Endodermal cell (in vitro differentiated cells): ENCODE results near the gene DICER1. TPM values are rescaled to one million over a fixed set of nuclear protein-coding genes. Genes with fewer than 3 reads are reported as not detected.
A peak's percentile ranks its signal among the peaks of the same experiment; 100 is the strongest.

ENCODE experiments used
- DNase-seq: peaks from one replicate; pipeline ENCODE4 v3.0.0-alpha.2; 2017
- H3K27ac ChIP-seq: 2 replicates; pipeline ENCODE4 v1.5.1; 2013; ENCODE audit warnings: mild to moderate bottlenecking, low read depth, low read length, moderate library complexity
- H3K27me3 ChIP-seq: 2 replicates; pipeline ENCODE4 v1.6.1; 2013; ENCODE audit warnings: mild to moderate bottlenecking, low read length, moderate library complexity; ENCODE audit not compliant: insufficient read depth, control insufficient read depth, poor library complexity, severe bottlenecking
- H3K36me3 ChIP-seq: 2 replicates; pipeline ENCODE4 v1.7.0; 2013; ENCODE audit warnings: mild to moderate bottlenecking, low read length, moderate library complexity; ENCODE audit not compliant: control insufficient read depth, insufficient read depth
- H3K4me1 ChIP-seq: one replicate; pipeline ENCODE4 v1.7.0; 2013; ENCODE audit warnings: low read length; ENCODE audit not compliant: control insufficient read depth, insufficient read depth
- H3K4me3 ChIP-seq: 2 replicates; pipeline ENCODE4 v1.5.1; 2013; ENCODE audit warnings: mild to moderate bottlenecking, low read length, moderate library complexity
- H3K9ac ChIP-seq: 2 replicates; pipeline ENCODE4 v1.6.1; 2013; ENCODE audit warnings: mild to moderate bottlenecking, low read length, moderate library complexity; ENCODE audit not compliant: poor library complexity, severe bottlenecking; ENCODE audit errors: extremely low read depth
- H3K9me3 ChIP-seq: 2 replicates; pipeline ENCODE4 v1.6.1; 2013; ENCODE audit warnings: mild to moderate bottlenecking, low read length, moderate library complexity; ENCODE audit not compliant: control insufficient read depth
- H3K27ac Mint-ChIP-seq: 2 replicates; pipeline ENCODE4 v1.8.0; 2020; ENCODE audit warnings: mixed read lengths
- H3K27me3 Mint-ChIP-seq: 2 replicates; pipeline ENCODE4 v1.8.0; 2021; ENCODE audit warnings: mild to moderate bottlenecking, mixed read lengths; ENCODE audit not compliant: insufficient read depth
- H3K36me3 Mint-ChIP-seq: 2 replicates; pipeline ENCODE4 v1.8.0; 2020; ENCODE audit warnings: low read depth, mixed read lengths
- H3K4me1 Mint-ChIP-seq: 2 replicates; pipeline ENCODE4 v1.8.0; 2020; ENCODE audit warnings: mixed read lengths
- H3K4me3 Mint-ChIP-seq: 2 replicates; pipeline ENCODE4 v1.8.0; 2020; ENCODE audit warnings: mild to moderate bottlenecking, moderate library complexity, mixed read lengths
- H3K9me3 Mint-ChIP-seq: 2 replicates; pipeline ENCODE4 v1.8.0; 2020; ENCODE audit warnings: mild to moderate bottlenecking, mixed read lengths
- WGBS, 2 experiments: methylation state at CpG; one replicate each; pipeline versions ENCODE4 v1.1.5 to v1.1.7; 2013; ENCODE audit warnings: missing lambda C conversion rate in 2 of 2, mixed read lengths in 1 of 2; ENCODE audit not compliant: insufficient coverage in 1 of 2, insufficient read length in 1 of 2; 5-methylcytosine and 5-hydroxymethylcytosine counted together
- total RNA-seq, 2 donors: library from RNA; stranded (reverse); fragmentation: NEBNext Ultra II Directional in 1 of 2; extraction: Animal tissue kit (Norgen Biotek cat#: 25700) in 1 of 2; gene quantifications; 2 replicates in 1 of 2; 3 replicates in 1 of 2; pipeline ENCODE4 v1.2.1, GENCODE V29; 2021
- TF ChIP-seq, protein P1 (sequence below): fragments of 200-600 bp; sonication (generic); conservative IDR thresholded peaks from 2 replicates; pipeline ENCODE4 v1.5.0; 2021; ENCODE audit warnings: antibody characterized with exemption, mild to moderate bottlenecking

The DICER1 gene
- total RNA-seq, 2 donors from 2014 or later = 66.1 to 69.2 TPM

DNA sequence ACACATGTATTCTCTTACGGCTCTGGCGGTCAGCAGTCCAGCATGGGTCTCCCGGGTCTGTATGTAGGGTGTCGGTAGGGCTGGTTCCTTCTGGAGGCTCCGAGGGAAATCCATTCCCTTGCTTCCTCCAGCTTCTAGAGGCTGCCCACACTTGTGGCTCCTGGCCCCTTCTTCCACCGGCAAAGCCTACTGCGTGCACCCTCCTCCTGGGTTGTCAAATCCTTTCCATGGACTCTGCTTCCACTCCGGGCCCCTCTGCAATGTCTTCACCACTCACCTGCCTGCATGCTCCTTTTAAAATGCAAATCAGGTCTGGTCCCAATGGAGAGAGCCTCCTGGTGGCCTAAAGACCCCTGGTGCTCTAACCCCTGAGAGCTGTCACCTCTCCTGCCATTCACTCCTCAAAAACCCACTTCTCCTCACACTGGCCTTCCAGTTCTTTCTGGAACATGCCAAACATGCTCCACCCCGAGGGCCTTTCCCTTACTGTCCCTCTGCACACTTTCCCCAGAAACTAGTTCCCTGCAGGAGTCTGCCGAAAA, 108.5 kb downstream of the DICER1 start:
- no peak overlapping the region for H3K9ac ChIP-seq
- Mint-ChIP-seq H3K4me3 (no peak overlapping the region), H3K27me3 (peaks cover 29% of the 10 kb centered on the region), H3K4me1 (peaks cover 16% of the 10 kb centered on the region), H3K27ac (no peak overlapping the region), H3K36me3 (no peaks in the 10 kb centered on the region), H3K9me3 (no peaks in the 10 kb centered on the region)
- no peak overlapping the region for H3K27ac ChIP-seq
- peak; percentile 42 for DNase-seq
- H3K9me3 ChIP-seq = no peaks in the 10 kb centered on the region
- no peaks in the 10 kb centered on the region for H3K36me3 ChIP-seq
- TF ChIP-seq, protein P1, sequence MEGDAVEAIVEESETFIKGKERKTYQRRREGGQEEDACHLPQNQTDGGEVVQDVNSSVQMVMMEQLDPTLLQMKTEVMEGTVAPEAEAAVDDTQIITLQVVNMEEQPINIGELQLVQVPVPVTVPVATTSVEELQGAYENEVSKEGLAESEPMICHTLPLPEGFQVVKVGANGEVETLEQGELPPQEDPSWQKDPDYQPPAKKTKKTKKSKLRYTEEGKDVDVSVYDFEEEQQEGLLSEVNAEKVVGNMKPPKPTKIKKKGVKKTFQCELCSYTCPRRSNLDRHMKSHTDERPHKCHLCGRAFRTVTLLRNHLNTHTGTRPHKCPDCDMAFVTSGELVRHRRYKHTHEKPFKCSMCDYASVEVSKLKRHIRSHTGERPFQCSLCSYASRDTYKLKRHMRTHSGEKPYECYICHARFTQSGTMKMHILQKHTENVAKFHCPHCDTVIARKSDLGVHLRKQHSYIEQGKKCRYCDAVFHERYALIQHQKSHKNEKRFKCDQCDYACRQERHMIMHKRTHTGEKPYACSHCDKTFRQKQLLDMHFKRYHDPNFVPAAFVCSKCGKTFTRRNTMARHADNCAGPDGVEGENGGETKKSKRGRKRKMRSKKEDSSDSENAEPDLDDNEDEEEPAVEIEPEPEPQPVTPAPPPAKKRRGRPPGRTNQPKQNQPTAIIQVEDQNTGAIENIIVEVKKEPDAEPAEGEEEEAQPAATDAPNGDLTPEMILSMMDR = peak; percentile 52
- no peaks in the 10 kb centered on the region for H3K27me3 ChIP-seq
- WGBS, 2 experiments = 87 to 93% methylated on average over 6 to 10 of the region's 10 CpGs
- H3K4me1 ChIP-seq = peaks cover 5% of the 10 kb centered on the region
- H3K4me3 ChIP-seq = no peak overlapping the region

DNA sequence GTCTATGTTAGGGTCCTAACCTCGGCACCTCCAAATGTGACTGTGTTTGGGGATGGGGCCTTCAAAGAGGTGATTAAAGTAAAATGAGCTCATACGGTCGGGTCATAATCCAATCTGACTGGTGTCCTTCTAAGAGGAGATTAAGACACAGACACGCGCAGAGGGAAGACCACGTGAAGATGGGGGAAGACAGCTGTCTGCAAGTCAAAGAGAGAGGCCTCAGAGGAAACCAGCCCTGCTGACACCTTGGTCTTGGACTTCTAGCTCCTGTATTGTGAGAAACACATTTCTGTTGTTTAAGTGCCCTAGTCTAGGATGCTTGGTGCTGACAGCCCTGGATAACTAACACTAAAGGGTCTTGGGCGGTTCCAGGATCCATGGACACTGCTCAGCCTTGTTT, 109.6 kb downstream of the DICER1 start:
- Mint-ChIP-seq H3K27ac (no peak overlapping the region), H3K4me1 (peaks cover 16% of the 10 kb centered on the region), H3K4me3 (no peak overlapping the region), H3K27me3 (peaks cover 29% of the 10 kb centered on the region), H3K36me3 (no peaks in the 10 kb centered on the region), H3K9me3 (no peaks in the 10 kb centered on the region)
- Histone ChIP-seq H3K9me3 (no peaks in the 10 kb centered on the region), H3K27me3 (no peaks in the 10 kb centered on the region), H3K9ac (no peak overlapping the region), H3K4me1 (peaks cover 5% of the 10 kb centered on the region), H3K27ac (no peak overlapping the region), H3K4me3 (no peak overlapping the region), H3K36me3 (no peaks in the 10 kb centered on the region)
- WGBS, 2 experiments = 93 to 94% methylated on average over 6 to 7 of the region's 7 CpGs
- DNase-seq = peak; percentile 11
- TF ChIP-seq, protein P1 = no peak

DNA sequence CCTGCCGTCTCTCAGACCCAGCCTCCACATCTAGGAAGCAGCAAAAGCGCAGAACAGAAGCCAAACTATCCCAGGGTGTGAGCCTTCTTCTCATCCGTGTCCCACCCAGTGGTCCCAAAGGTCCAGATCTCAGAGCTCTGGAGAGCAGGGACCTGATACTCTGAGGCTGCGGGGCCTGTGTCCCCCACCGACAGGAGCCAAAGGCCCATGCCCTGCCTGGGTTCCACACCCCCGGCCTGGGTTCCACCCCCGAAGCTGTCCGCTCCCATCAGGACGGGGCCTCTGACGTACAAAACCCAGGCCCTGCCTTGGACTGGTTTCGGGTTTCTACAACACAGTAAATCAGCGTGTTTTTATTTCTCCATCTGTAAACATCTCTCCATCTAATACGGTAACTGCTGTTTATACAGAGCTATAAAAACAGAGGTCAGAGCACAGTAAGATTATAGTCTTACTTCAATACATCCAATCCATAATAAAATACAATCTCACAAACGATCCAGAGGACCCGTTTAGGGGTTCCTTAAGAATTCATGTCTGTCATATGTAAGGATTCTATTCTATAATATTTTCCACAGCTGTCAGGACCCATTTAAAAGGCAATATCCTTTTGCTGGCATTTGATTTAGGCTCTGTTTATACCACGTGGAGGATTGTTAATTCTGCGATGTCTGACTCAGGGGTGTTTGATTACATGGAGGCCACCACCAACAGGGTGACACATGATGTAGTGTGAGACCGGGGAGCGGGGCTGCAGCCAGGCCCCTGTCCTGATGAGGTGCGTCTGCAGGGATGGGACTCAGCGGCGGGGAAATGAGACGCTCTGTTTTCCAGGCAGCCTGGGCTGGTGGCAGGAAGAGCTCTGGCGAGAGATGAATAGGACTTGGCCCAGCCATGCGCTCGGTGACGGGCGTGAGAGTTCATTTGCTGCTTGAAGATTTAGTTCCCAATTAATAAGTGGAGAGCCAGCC, 110.3 kb downstream of the DICER1 start:
- Mint-ChIP-seq H3K4me1 (peaks cover 10% of the 10 kb centered on the region), H3K36me3 (no peaks in the 10 kb centered on the region), H3K4me3 (no peak overlapping the region), H3K27me3 (peaks cover 31% of the 10 kb centered on the region), H3K27ac (no peak overlapping the region), H3K9me3 (no peaks in the 10 kb centered on the region)
- Histone ChIP-seq H3K27ac (no peak overlapping the region), H3K4me3 (no peak overlapping the region), H3K9me3 (no peaks in the 10 kb centered on the region), H3K9ac (no peak overlapping the region), H3K36me3 (no peaks in the 10 kb centered on the region), H3K4me1 (peaks cover 5% of the 10 kb centered on the region), H3K27me3 (no peaks in the 10 kb centered on the region)
- DNase-seq = peak; percentile 40
- TF ChIP-seq, protein P1 = no peak
- 93 to 94% methylated on average over 18 to 28 of the region's 28 CpGs for WGBS, 2 experiments
